Globus pallidus (tissue), 1 donor: ENCODE data around the gene BTBD9.
A peak's percentile ranks its signal among the peaks of the same experiment; 100 is the strongest.
"Not testable (repeated sequence)": the region's sequence is repeated elsewhere in the genome, so short reads cannot be mapped to it uniquely, and the experiment has no call there.

Experiments
- DNase-seq: peaks from one replicate; pipeline ENCODE4 v3.0.0-alpha.2; 2015; ENCODE audit warnings: low spot score

BTBD9 gene

GRCh38 chr6:38143191-38144150 lies 496.3 kb downstream of the BTBD9 start:
- peak; percentile 78 for DNase-seq

GRCh38 chr6:38142178-38142902 lies 497.4 kb downstream of the BTBD9 start:
- no peak for DNase-seq

- DNase-seq: no peak
Measured at GRCh38 chr6:38141716-38142115, 498.0 kb downstream of the BTBD9 start.

- DNase-seq: peak; percentile 50
Measured at GRCh38 chr6:38141085-38141484, 498.6 kb downstream of the BTBD9 start.

- DNase-seq: no peak
Measured at GRCh38 chr6:38138374-38138773, 501.4 kb downstream of the BTBD9 start.

- DNase-seq: no peak
Measured at GRCh38 chr6:38137608-38138265, 502.0 kb downstream of the BTBD9 start.

GRCh38 chr6:38136547-38136946 lies 503.2 kb downstream of the BTBD9 start:
- no peak for DNase-seq

- DNase-seq: peak; percentile 31
Measured at GRCh38 chr6:38134704-38135088, 505.0 kb downstream of the BTBD9 start.

- no peak for DNase-seq
Measured at GRCh38 chr6:38133932-38134703, 505.6 kb downstream of the BTBD9 start.

- no peak for DNase-seq
Measured at GRCh38 chr6:38131527-38131965, 508.2 kb downstream of the BTBD9 start.

- DNase-seq: no peak
Measured at GRCh38 chr6:38127284-38127683, 512.4 kb downstream of the BTBD9 start.

- not testable (repeated sequence) for DNase-seq
Measured at GRCh38 chr6:38124224-38124926, 515.4 kb downstream of the BTBD9 start.

- no peak for DNase-seq
Measured at GRCh38 chr6:38119516-38119915, 520.2 kb downstream of the BTBD9 start.

- DNase-seq: no peak
Measured at GRCh38 chr6:38118791-38119365, 520.9 kb downstream of the BTBD9 start.
